ENCODE data around the gene HYOU1.
"Not testable (repeated sequence)": the region's sequence is repeated elsewhere in the genome, so short reads cannot be mapped to it uniquely, and the experiment has no call there.

Gene HYOU1

GRCh38 chr11:119062779-119063178, 5.8 kb upstream of the HYOU1 start:
- Histone ChIP-seq H3K9me3 (replicated peaks in 1 of 2; ENCODE audit: control insufficient read depth in 2 of 2, insufficient read depth in 1 of 2, low read depth in 1 of 2, low read length in 2 of 2) (no peaks in the 10 kb centered on the region), H2BK12ac (ENCODE audit: low read length) (no peak overlapping the region), H3K4ac (ENCODE audit: low read length) (no peak overlapping the region), H3K36me3 (replicated peaks in 1 of 2; ENCODE audit: control insufficient read depth in 2 of 2, insufficient read depth in 2 of 2, low read length in 2 of 2) (no peaks in the 10 kb centered on the region), H3K27me3 (ENCODE audit: control insufficient read depth in 3 of 3, insufficient read depth in 3 of 3, low read depth in 1 of 3, low read length in 3 of 3) (no peaks in the 10 kb centered on the region), H3K4me3 (ENCODE audit: low read length in 2 of 2) (no peak overlapping the region), H2BK120ac (ENCODE audit: low read depth, low read length) (no peak overlapping the region), H4K8ac (ENCODE audit: low read depth, low read length) (no peak overlapping the region), H3K18ac (ENCODE audit: low read length) (no peak overlapping the region), H3K79me1 (ENCODE audit: low read depth, low read length) (no peaks in the 10 kb centered on the region), H3K4me2 (ENCODE audit: insufficient read depth, low read length, poor library complexity, severe bottlenecking) (no peak overlapping the region), H3K23ac (ENCODE audit: low read depth, low read length, poor library complexity) (no peak overlapping the region), H2AFZ (ENCODE audit: low read length) (no peak overlapping the region), H3K4me1 (ENCODE audit: control insufficient read depth in 2 of 2, insufficient read depth in 1 of 2, low read depth in 1 of 2, low read length in 2 of 2) (peaks cover 0 to 5% of the 10 kb centered on the region in 2 donors), H3K9ac (ENCODE audit: low read depth, low read length, poor library complexity) (no peak overlapping the region), H2BK5ac (ENCODE audit: low read length) (no peak overlapping the region), H3K27ac (replicated peaks; ENCODE audit: low read length) (no peak overlapping the region), H2AK5ac (ENCODE audit: low read depth, low read length) (no peak overlapping the region), H2BK15ac (ENCODE audit: low read length) (no peak overlapping the region), H4K91ac (ENCODE audit: low read depth, low read length, poor library complexity) (no peak overlapping the region), H3K14ac (ENCODE audit: low read length) (no peak overlapping the region)
- DNase-seq (ENCODE audit: low spot score): no peak
- WGBS, 2 donors (ENCODE audit: extremely low coverage in 2 of 2, insufficient read length in 2 of 2, insufficient replicate concordance in 1 of 2): no CpG with 5 or more reads among the region's 5 CpGs

- Histone ChIP-seq H3K18ac (ENCODE audit: low read length) (no peak overlapping the region), H2BK120ac (ENCODE audit: low read depth, low read length) (no peak overlapping the region), H3K14ac (ENCODE audit: low read length) (no peak overlapping the region), H3K4ac (ENCODE audit: low read length) (no peak overlapping the region), H3K4me1 (ENCODE audit: control insufficient read depth in 2 of 2, insufficient read depth in 1 of 2, low read depth in 1 of 2, low read length in 2 of 2) (peaks cover 0 to 3% of the 10 kb centered on the region in 2 donors), H3K27me3 (ENCODE audit: control insufficient read depth in 3 of 3, insufficient read depth in 3 of 3, low read depth in 1 of 3, low read length in 3 of 3) (no peaks in the 10 kb centered on the region), H3K9me3 (replicated peaks in 1 of 2; ENCODE audit: control insufficient read depth in 2 of 2, insufficient read depth in 1 of 2, low read depth in 1 of 2, low read length in 2 of 2) (no peaks in the 10 kb centered on the region), H2AFZ (ENCODE audit: low read length) (no peak overlapping the region), H2BK12ac (ENCODE audit: low read length) (no peak overlapping the region), H3K79me1 (ENCODE audit: low read depth, low read length) (peaks cover 6% of the 10 kb centered on the region), H3K23ac (ENCODE audit: low read depth, low read length, poor library complexity) (no peak overlapping the region), H2AK5ac (ENCODE audit: low read depth, low read length) (no peak overlapping the region), H3K9ac (ENCODE audit: low read depth, low read length, poor library complexity) (no peak overlapping the region), H2BK5ac (ENCODE audit: low read length) (no peak overlapping the region), H3K4me3 (ENCODE audit: low read length in 2 of 2) (no peak overlapping the region), H3K27ac (replicated peaks; ENCODE audit: low read length) (no peak overlapping the region), H3K4me2 (ENCODE audit: insufficient read depth, low read length, poor library complexity, severe bottlenecking) (no peak overlapping the region), H4K91ac (ENCODE audit: low read depth, low read length, poor library complexity) (no peak overlapping the region), H2BK15ac (ENCODE audit: low read length) (no peak overlapping the region), H3K36me3 (replicated peaks in 1 of 2; ENCODE audit: control insufficient read depth in 2 of 2, insufficient read depth in 2 of 2, low read length in 2 of 2) (no peaks in the 10 kb centered on the region), H4K8ac (ENCODE audit: low read depth, low read length) (no peak overlapping the region)
- DNase-seq (ENCODE audit: low spot score): no peak
- no CpG with 5 or more reads among the region's 3 CpGs for WGBS, 2 donors (ENCODE audit: extremely low coverage in 2 of 2, insufficient read length in 2 of 2, insufficient replicate concordance in 1 of 2)
These were observed 4.3 kb upstream of the HYOU1 start for GRCh38 chr11:119061256-119061655.

- not testable (repeated sequence) for H3K23ac ChIP-seq (ENCODE audit: low read depth, low read length, poor library complexity); H3K14ac ChIP-seq (ENCODE audit: low read length); H3K9ac ChIP-seq (ENCODE audit: low read depth, low read length, poor library complexity); H2BK12ac ChIP-seq (ENCODE audit: low read length); H2AFZ ChIP-seq (ENCODE audit: low read length); H3K4ac ChIP-seq (ENCODE audit: low read length); H3K4me3 ChIP-seq (ENCODE audit: low read length in 2 of 2); H3K27ac ChIP-seq (replicated peaks; ENCODE audit: low read length); H3K9me3 ChIP-seq (replicated peaks in 1 of 2; ENCODE audit: control insufficient read depth in 2 of 2, insufficient read depth in 1 of 2, low read depth in 1 of 2, low read length in 2 of 2); H2AK5ac ChIP-seq (ENCODE audit: low read depth, low read length); H2BK5ac ChIP-seq (ENCODE audit: low read length); H3K27me3 ChIP-seq (ENCODE audit: control insufficient read depth in 3 of 3, insufficient read depth in 3 of 3, low read depth in 1 of 3, low read length in 3 of 3); H4K8ac ChIP-seq (ENCODE audit: low read depth, low read length); H3K4me1 ChIP-seq (ENCODE audit: control insufficient read depth in 2 of 2, insufficient read depth in 1 of 2, low read depth in 1 of 2, low read length in 2 of 2); H2BK15ac ChIP-seq (ENCODE audit: low read length); H4K91ac ChIP-seq (ENCODE audit: low read depth, low read length, poor library complexity); H3K4me2 ChIP-seq (ENCODE audit: insufficient read depth, low read length, poor library complexity, severe bottlenecking); DNase-seq (ENCODE audit: low spot score); H2BK120ac ChIP-seq (ENCODE audit: low read depth, low read length); H3K18ac ChIP-seq (ENCODE audit: low read length)
- Histone ChIP-seq H3K36me3 (replicated peaks in 1 of 2; ENCODE audit: control insufficient read depth in 2 of 2, insufficient read depth in 2 of 2, low read length in 2 of 2) (peaks cover 14 to 16% of the 10 kb centered on the region in 2 donors), H3K79me1 (ENCODE audit: low read depth, low read length) (peaks cover 23% of the 10 kb centered on the region)
- no CpG with 5 or more reads among the region's 35 CpGs for WGBS, 2 donors (ENCODE audit: extremely low coverage in 2 of 2, insufficient read length in 2 of 2, insufficient replicate concordance in 1 of 2)
These were observed 2.1 kb upstream of the HYOU1 start for GRCh38 chr11:119059128-119059527.

- Histone ChIP-seq H4K91ac (ENCODE audit: low read depth, low read length, poor library complexity) (peak overlapping the region; percentile 53), H3K27ac (replicated peaks; ENCODE audit: low read length) (peak overlapping the region; percentile 75), H3K9me3 (replicated peaks in 1 of 2; ENCODE audit: control insufficient read depth in 2 of 2, insufficient read depth in 1 of 2, low read depth in 1 of 2, low read length in 2 of 2) (no peaks in the 10 kb centered on the region), H4K8ac (ENCODE audit: low read depth, low read length) (no peak overlapping the region), H3K4ac (ENCODE audit: low read length) (no peak overlapping the region), H3K14ac (ENCODE audit: low read length) (peak overlapping the region; percentile 82), H2AFZ (ENCODE audit: low read length) (peak overlapping the region; percentile 96), H3K9ac (ENCODE audit: low read depth, low read length, poor library complexity) (peak overlapping the region; percentile 96), H3K79me1 (ENCODE audit: low read depth, low read length) (peaks cover 27% of the 10 kb centered on the region), H3K36me3 (replicated peaks in 1 of 2; ENCODE audit: control insufficient read depth in 2 of 2, insufficient read depth in 2 of 2, low read length in 2 of 2) (peaks cover 35 to 42% of the 10 kb centered on the region in 2 donors), H3K27me3 (ENCODE audit: control insufficient read depth in 3 of 3, insufficient read depth in 3 of 3, low read depth in 1 of 3, low read length in 3 of 3) (no peaks in the 10 kb centered on the region), H2BK12ac (ENCODE audit: low read length) (peak overlapping the region; percentile 22), H3K18ac (ENCODE audit: low read length) (peak overlapping the region; percentile 97), H3K4me1 (ENCODE audit: control insufficient read depth in 2 of 2, insufficient read depth in 1 of 2, low read depth in 1 of 2, low read length in 2 of 2) (peaks cover 5% of the 10 kb centered on the region in 2 donors), H2BK120ac (ENCODE audit: low read depth, low read length) (no peak overlapping the region), H3K4me3 (ENCODE audit: low read length in 2 of 2) (peak overlapping the region; percentile 79 to 96), H2AK5ac (ENCODE audit: low read depth, low read length) (peak overlapping the region; percentile 78), H3K4me2 (ENCODE audit: insufficient read depth, low read length, poor library complexity, severe bottlenecking) (peak overlapping the region; percentile 75), H2BK15ac (ENCODE audit: low read length) (no peak overlapping the region), H3K23ac (ENCODE audit: low read depth, low read length, poor library complexity) (peak overlapping the region; percentile 98), H2BK5ac (ENCODE audit: low read length) (peak overlapping the region; percentile 39)
- no CpG with 5 or more reads among the region's 48 CpGs for WGBS, 2 donors (ENCODE audit: extremely low coverage in 2 of 2, insufficient read length in 2 of 2, insufficient replicate concordance in 1 of 2)
- peak; percentile 32 for DNase-seq (ENCODE audit: low spot score)
These were observed 495 bp downstream of the HYOU1 start for GRCh38 chr11:119056421-119056999.

Data from neuronal stem cell (in vitro differentiated cells).